K562 (cell line): ENCODE data around the gene GPC2. TPM values are rescaled to one million over a fixed set of nuclear protein-coding genes. Genes with fewer than 3 reads are reported as not detected.

ENCODE experiments used
- C11orf30 ChIP-seq: fragments of 450-650 bp; IDR thresholded peaks from 2 replicates; pipeline ENCODE4 v1.6.1; 2016; ENCODE audit warnings: low read depth, mild to moderate bottlenecking
- CREB1 ChIP-seq, 2 experiments: sonication (generic) in 1 of 2; formaldehyde crosslinking in 1 of 2; IDR thresholded peaks; 2 replicates each; pipeline versions ENCODE4 v1.6.1 to v1.8.0; 2012 to 2022; ENCODE audit warnings: inconsistent platforms in 1 of 2, mild to moderate bottlenecking in 1 of 2, missing genetic modification reagents in 1 of 2, moderate library complexity in 1 of 2
- CTBP1 ChIP-seq: fragments of 450-650 bp; IDR thresholded peaks from 2 replicates; pipeline ENCODE4 v1.6.1; 2016; ENCODE audit warnings: borderline replicate concordance
- DNMT1 ChIP-seq: fragments of 450-650 bp; IDR thresholded peaks from 2 replicates; pipeline ENCODE4 v1.6.1; 2016; ENCODE audit warnings: antibody characterized with exemption, mild to moderate bottlenecking
- EP400 ChIP-seq: fragments of 450-650 bp; IDR thresholded peaks from 2 replicates; pipeline ENCODE4 v1.6.1; 2017; ENCODE audit warnings: antibody characterized with exemption, mild to moderate bottlenecking, moderate library complexity
- ERF ChIP-seq: fragments of 450-650 bp; formaldehyde crosslinking; IDR thresholded peaks from 2 replicates; pipeline ENCODE4 v1.4.0; 2020; ENCODE audit warnings: mild to moderate bottlenecking, mixed read lengths
- KHSRP ChIP-seq: fragments of 450-650 bp; IDR thresholded peaks from 2 replicates; pipeline ENCODE4 v1.6.1; 2017
- KLF6 ChIP-seq: fragments of 250-450 bp; sonication (Bioruptor Pico); IDR thresholded peaks from 2 replicates; pipeline ENCODE4 v1.4.0; 2020; ENCODE audit warnings: mild to moderate bottlenecking, moderate library complexity, borderline replicate concordance
- L3MBTL2 ChIP-seq: fragments of 450-650 bp; IDR thresholded peaks from 2 replicates; pipeline ENCODE4 v1.6.1; 2016; ENCODE audit warnings: mild to moderate bottlenecking, moderate library complexity
- NBN ChIP-seq: fragments of 450-650 bp; IDR thresholded peaks from 2 replicates; pipeline ENCODE4 v1.6.1; 2016; ENCODE audit warnings: low read depth, mild to moderate bottlenecking
- NR4A1 ChIP-seq, 2 experiments: fragments of 250-450 bp in 1 of 2; fragments of 450-650 bp in 1 of 2; sonication (Bioruptor Pico) in 1 of 2; IDR thresholded peaks; 2 replicates each; pipeline versions ENCODE4 v1.4.0 to v1.6.1; 2016 to 2020; ENCODE audit warnings: mild to moderate bottlenecking in 2 of 2, missing compliant biosample characterization in 1 of 2, missing genetic modification characterization in 1 of 2, moderate library complexity in 1 of 2
- NRF1 ChIP-seq, 2 experiments: fragments of 450-650 bp; IDR thresholded peaks in 1 of 2; conservative IDR thresholded peaks in 1 of 2; 2 replicates each; pipeline ENCODE4 v1.6.1; 2014; ENCODE audit warnings: mild to moderate bottlenecking in 2 of 2
- RBM15 ChIP-seq: fragments of 200-400 bp; formaldehyde crosslinking; IDR thresholded peaks from 2 replicates; pipeline ENCODE4 v1.6.1; 2018; ENCODE audit warnings: mild to moderate bottlenecking, low read length, moderate library complexity; ENCODE audit not compliant: insufficient read depth
- SIX5 ChIP-seq, 2 experiments: IDR thresholded peaks; 2 replicates each; pipeline ENCODE4 v1.6.1; 2011; ENCODE audit warnings: low read length in 2 of 2, borderline replicate concordance in 1 of 2, low read depth in 1 of 2, mild to moderate bottlenecking in 1 of 2, moderate library complexity in 1 of 2; ENCODE audit not compliant: insufficient read depth in 1 of 2
- STAT5B ChIP-seq: fragments of 250-450 bp; sonication (Bioruptor Pico); IDR thresholded peaks from 2 replicates; pipeline ENCODE4 v1.8.0; 2021; ENCODE audit warnings: mild to moderate bottlenecking, inconsistent platforms
- SUPT5H ChIP-seq: fragments of 450-650 bp; IDR thresholded peaks from 2 replicates; pipeline ENCODE4 v1.6.1; 2016
- TGIF2 ChIP-seq: sonication (generic); formaldehyde crosslinking; IDR thresholded peaks from 2 replicates; pipeline ENCODE4 v1.8.1; 2022; ENCODE audit warnings: mild to moderate bottlenecking, missing genetic modification reagents, moderate library complexity
- ZBTB1 ChIP-seq: sonication (generic); formaldehyde crosslinking; IDR thresholded peaks from 2 replicates; pipeline ENCODE4 v1.8.1; 2023; ENCODE audit warnings: missing genetic modification reagents, low read depth, mild to moderate bottlenecking, borderline replicate concordance
- ZNF140 ChIP-seq: fragments of 250-450 bp; sonication (Bioruptor Pico); IDR thresholded peaks from 2 replicates; pipeline ENCODE4 v1.8.0; 2021; ENCODE audit warnings: moderate library complexity, mild to moderate bottlenecking, inconsistent platforms
- ZZZ3 ChIP-seq: fragments of 450-650 bp; IDR thresholded peaks from 2 replicates; pipeline ENCODE4 v1.6.1; 2016; ENCODE audit warnings: antibody characterized with exemption, mild to moderate bottlenecking, moderate library complexity
- polyA plus RNA-seq, 8 experiments: library from polyadenylated mRNA; depleted of rRNA in 4 of 8; stranded (reverse) in 5 of 8; unstranded in 3 of 8; fragments of >200 nt; fragmentation: Nextera tagmentation in 2 of 8; fragmentation: Illumina TruSeq in 1 of 8; extraction: Ambion mirVana in 2 of 8; extraction: Trizol in 1 of 8; gene quantifications; 2 replicates each; pipeline versions ENCODE4 v1.2.1 to v1.2.3, GENCODE V29; 2011 to 2014; ENCODE audit warnings: inconsistent platforms in 1 of 8, missing spikeins in 1 of 8
- total RNA-seq, 7 experiments: library from RNA; depleted of rRNA in 6 of 7; stranded (reverse); fragments of >200 nt in 6 of 7; fragmentation: Illumina TruSeq in 2 of 7; extraction: Trizol in 2 of 7; gene quantifications; 2 replicates each; pipeline versions ENCODE4 v1.2.1 to v1.2.3, GENCODE V29; 2011 to 2021; ENCODE audit warnings: low replicate concordance in 1 of 7
- TF ChIP-seq, protein P1 (sequence below): fragments of 450-650 bp; formaldehyde crosslinking; IDR thresholded peaks from 2 replicates; pipeline ENCODE4 v1.4.0; 2020; ENCODE audit warnings: mild to moderate bottlenecking, moderate library complexity
- TF ChIP-seq, protein P2 (sequence below), 3 experiments: fragments of 200-800 bp in 1 of 3; fragments of 250-450 bp in 1 of 3; fragments of 450-650 bp in 1 of 3; sonication (Bioruptor Pico) in 1 of 3; sonication (Bioruptor generic) in 1 of 3; formaldehyde crosslinking in 1 of 3; IDR thresholded peaks; 2 replicates each; pipeline versions ENCODE4 v1.6.1 to v1.8.0; 2016 to 2022; ENCODE audit warnings: mild to moderate bottlenecking in 2 of 3, missing genetic modification characterization in 2 of 3, missing compliant biosample characterization in 1 of 3, moderate library complexity in 1 of 3

The GPC2 gene
- total and polyA plus RNA-seq, 9 of the 15 experiments (the other 6 are each of a cell fraction or from before 2014, with no cell fraction given) = 0.06 to 7.7 (median 1.4) TPM; not detected in 1

DNA sequence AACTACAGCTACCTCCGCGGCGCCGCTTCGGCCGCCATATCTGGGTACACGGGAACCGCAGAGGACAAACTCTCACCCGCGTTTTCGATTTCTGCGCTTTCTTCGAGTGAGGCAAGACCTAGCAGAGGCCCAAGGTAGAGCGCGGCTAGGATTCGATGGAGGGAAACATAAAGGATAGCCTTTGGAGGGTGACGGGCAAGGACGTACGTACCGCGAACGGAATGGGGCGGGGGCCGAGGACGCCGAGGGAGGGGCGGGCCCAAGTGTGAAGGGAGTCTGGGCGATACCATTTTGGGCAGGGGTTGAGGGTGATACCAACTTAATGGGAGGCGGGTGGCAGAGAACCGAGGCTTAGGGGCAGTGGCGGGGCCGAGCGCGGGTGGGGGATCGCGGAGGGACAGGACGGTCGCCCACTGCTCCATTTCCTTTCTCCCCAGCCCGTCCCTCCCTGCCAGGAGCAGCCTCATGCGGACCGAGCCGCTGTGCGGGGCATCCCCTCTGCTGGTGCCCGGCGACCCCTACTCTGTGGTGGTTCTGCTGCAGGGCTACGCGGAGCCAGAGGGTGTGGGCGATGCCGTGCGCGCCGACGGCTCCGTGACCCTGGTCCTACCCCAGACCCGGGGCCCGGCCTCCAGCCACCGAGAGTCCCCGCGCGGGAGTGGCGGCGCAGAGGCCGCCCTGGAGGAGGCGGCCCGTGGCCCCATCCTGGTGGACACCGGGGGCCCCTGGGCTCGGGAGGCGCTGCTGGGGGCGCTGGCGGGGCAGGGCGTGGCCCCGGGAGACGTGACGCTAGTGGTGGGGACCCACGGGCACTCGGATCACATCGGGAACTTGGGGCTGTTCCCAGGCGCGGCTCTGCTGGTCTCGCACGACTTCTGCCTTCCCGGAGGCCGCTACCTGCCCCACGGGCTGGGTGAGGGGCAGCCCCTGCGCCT, 50.0 kb downstream of the GPC2 start, which contains the start of gene MBLAC1 (continued):
- TF ChIP-seq, protein P1, sequence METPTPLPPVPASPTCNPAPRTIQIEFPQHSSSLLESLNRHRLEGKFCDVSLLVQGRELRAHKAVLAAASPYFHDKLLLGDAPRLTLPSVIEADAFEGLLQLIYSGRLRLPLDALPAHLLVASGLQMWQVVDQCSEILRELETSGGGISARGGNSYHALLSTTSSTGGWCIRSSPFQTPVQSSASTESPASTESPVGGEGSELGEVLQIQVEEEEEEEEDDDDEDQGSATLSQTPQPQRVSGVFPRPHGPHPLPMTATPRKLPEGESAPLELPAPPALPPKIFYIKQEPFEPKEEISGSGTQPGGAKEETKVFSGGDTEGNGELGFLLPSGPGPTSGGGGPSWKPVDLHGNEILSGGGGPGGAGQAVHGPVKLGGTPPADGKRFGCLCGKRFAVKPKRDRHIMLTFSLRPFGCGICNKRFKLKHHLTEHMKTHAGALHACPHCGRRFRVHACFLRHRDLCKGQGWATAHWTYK (CRISPR knock-in tag) = peak; percentile 60; the same call in 1 of the 2 replicates
- TF ChIP-seq STAT5B (CRISPR knock-in tag) = no peak
- peak; percentile 38 to 46; a peak in 2 of 4 replicates for TF ChIP-seq NRF1 (conservative IDR thresholded peaks at IDR 0.05 in 1 of 2, IDR thresholded peaks at IDR 0.05 in 1 of 2)
- TF ChIP-seq CTBP1 = peak; percentile 31
- TF ChIP-seq CREB1 (IDR thresholded peaks at IDR 0.05) = no peak; the same call in 1 of the 2 replicates
- TF ChIP-seq CREB1 (CRISPR knock-in tag; IDR thresholded peaks at IDR 0.05) = peak; percentile 41
- no peak for TF ChIP-seq DNMT1
- no peak for TF ChIP-seq KHSRP
- TF ChIP-seq ERF = peak; percentile 78; the same call in 1 of the 2 replicates
- peak; percentile 95 for TF ChIP-seq SUPT5H
- TF ChIP-seq L3MBTL2 = peak; percentile 33; the same call in 1 of the 2 replicates
- 0 out of 2 replicates have a peak, but pooled peaks have one; percentile 76 for TF ChIP-seq TGIF2 (CRISPR knock-in tag)
- TF ChIP-seq ZZZ3 = peak; percentile 81; the same call in 1 of the 2 replicates
- no peak for TF ChIP-seq ZNF140 (CRISPR knock-in tag)
- TF ChIP-seq C11orf30 = 0 out of 2 replicates have a peak, but pooled peaks have one; percentile 41
- TF ChIP-seq KLF6 (CRISPR knock-in tag) = 0 out of 2 replicates have a peak, but pooled peaks have one; percentile 73
- peak in 1 of 2 experiments; percentile 39; a peak in 1 of 4 replicates for TF ChIP-seq SIX5 (IDR thresholded peaks at IDR 0.05; ENCODE audit: borderline replicate concordance in 1 of 2, insufficient read depth in 1 of 2, low read depth in 1 of 2, low read length in 2 of 2)
- peak; percentile 86; the same call in 1 of the 2 replicates for TF ChIP-seq NBN
- peak; percentile 54; the same call in 1 of the 2 replicates for TF ChIP-seq ZBTB1 (CRISPR knock-in tag)
- TF ChIP-seq NR4A1 (CRISPR knock-in tag; IDR thresholded peaks at IDR 0.05) = no peak
- TF ChIP-seq NR4A1 (tag; IDR thresholded peaks at IDR 0.05) = 0 out of 2 replicates have a peak, but pooled peaks have one; percentile 5
- peak; percentile 77; the same call in 1 of the 2 replicates for TF ChIP-seq RBM15
- TF ChIP-seq EP400 = peak; percentile 95
- TF ChIP-seq, protein P2, sequence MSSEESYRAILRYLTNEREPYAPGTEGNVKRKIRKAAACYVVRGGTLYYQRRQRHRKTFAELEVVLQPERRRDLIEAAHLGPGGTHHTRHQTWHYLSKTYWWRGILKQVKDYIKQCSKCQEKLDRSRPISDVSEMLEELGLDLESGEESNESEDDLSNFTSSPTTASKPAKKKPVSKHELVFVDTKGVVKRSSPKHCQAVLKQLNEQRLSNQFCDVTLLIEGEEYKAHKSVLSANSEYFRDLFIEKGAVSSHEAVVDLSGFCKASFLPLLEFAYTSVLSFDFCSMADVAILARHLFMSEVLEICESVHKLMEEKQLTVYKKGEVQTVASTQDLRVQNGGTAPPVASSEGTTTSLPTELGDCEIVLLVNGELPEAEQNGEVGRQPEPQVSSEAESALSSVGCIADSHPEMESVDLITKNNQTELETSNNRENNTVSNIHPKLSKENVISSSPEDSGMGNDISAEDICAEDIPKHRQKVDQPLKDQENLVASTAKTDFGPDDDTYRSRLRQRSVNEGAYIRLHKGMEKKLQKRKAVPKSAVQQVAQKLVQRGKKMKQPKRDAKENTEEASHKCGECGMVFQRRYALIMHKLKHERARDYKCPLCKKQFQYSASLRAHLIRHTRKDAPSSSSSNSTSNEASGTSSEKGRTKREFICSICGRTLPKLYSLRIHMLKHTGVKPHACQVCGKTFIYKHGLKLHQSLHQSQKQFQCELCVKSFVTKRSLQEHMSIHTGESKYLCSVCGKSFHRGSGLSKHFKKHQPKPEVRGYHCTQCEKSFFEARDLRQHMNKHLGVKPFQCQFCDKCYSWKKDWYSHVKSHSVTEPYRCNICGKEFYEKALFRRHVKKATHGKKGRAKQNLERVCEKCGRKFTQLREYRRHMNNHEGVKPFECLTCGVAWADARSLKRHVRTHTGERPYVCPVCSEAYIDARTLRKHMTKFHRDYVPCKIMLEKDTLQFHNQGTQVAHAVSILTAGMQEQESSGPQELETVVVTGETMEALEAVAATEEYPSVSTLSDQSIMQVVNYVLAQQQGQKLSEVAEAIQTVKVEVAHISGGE (CRISPR knock-in tag; IDR thresholded peaks at IDR 0.05) = peak in 2 of 3 experiments; percentile 44 to 90; a peak in 2 of 6 replicates
